H1 (cell line): ENCODE results near the gene PAX4. TPM values are rescaled to one million over a fixed set of nuclear protein-coding genes. Genes with fewer than 3 reads are reported as not detected.

Experiments
- CTCF ChIA-PET: fragments of 300-600 bp; sonication (Branson Sonifier 250); formaldehyde crosslinking; loops from one replicate; lab custom pipeline; 2021; ENCODE audit not compliant: partially characterized antibody; lab: Charles Lee
- POLR2A ChIA-PET: fragments of 300-600 bp; sonication (Branson Sonifier 250); formaldehyde crosslinking; loops from one replicate; lab custom pipeline; 2021; ENCODE audit warnings: inconsistent platforms; ENCODE audit not compliant: partially characterized antibody; lab: Charles Lee
- DNase-seq, 2 experiments: peaks; one replicate each; pipeline versions ENCODE4 v3.0.0 to v3.0.0-alpha.2; 2010 to 2022; ENCODE audit warnings: low spot score in 2 of 2, low read depth in 1 of 2, mixed read lengths in 1 of 2
- FAIRE-seq: peaks from 2 replicates; lab custom pipeline; 2011; peaks lifted over from hg19 to GRCh38; lab: Jason Lieb, UNC
- H2AFZ ChIP-seq: 2 replicates; pipeline ENCODE4 v1.8.1; 2012; ENCODE audit warnings: low read length, inconsistent platforms
- H2AK5ac ChIP-seq: 2 replicates; pipeline ENCODE4 v1.6.1; 2013; ENCODE audit warnings: low read depth, low read length
- H2BK120ac ChIP-seq: replicated peaks from 2 replicates; pipeline ENCODE3; 2013; ENCODE audit warnings: low read depth, low read length, inconsistent platforms
- H2BK12ac ChIP-seq: 2 replicates; pipeline ENCODE4 v1.6.1; 2013; ENCODE audit warnings: low read depth, low read length
- H2BK15ac ChIP-seq: 2 replicates; pipeline ENCODE4 v1.6.1; 2013; ENCODE audit warnings: low read length
- H2BK20ac ChIP-seq: 2 replicates; pipeline ENCODE4 v1.6.1; 2013; ENCODE audit warnings: low read length
- H2BK5ac ChIP-seq: 2 replicates; pipeline ENCODE4 v1.6.1; 2013; ENCODE audit warnings: low read depth, low read length
- H3K14ac ChIP-seq: 2 replicates; pipeline ENCODE4 v1.6.1; 2013; ENCODE audit warnings: inconsistent platforms; ENCODE audit not compliant: insufficient read length
- H3K18ac ChIP-seq: 2 replicates; pipeline ENCODE4 v1.6.1; 2013; ENCODE audit warnings: low read length; ENCODE audit errors: extremely low read depth
- H3K23ac ChIP-seq: 2 replicates; pipeline ENCODE4 v1.6.1; 2013; ENCODE audit warnings: inconsistent platforms; ENCODE audit not compliant: insufficient read length
- H3K23me2 ChIP-seq: 2 replicates; pipeline ENCODE4 v1.6.1; 2013; ENCODE audit warnings: low read depth, low read length
- H3K27ac ChIP-seq: 2 replicates; pipeline ENCODE4 v1.6.1; 2011; ENCODE audit warnings: low read depth, low read length, inconsistent platforms
- H3K27me3 ChIP-seq, 4 experiments: replicated peaks in 1 of 4; 1 replicate in 1 of 4; 2 replicates in 3 of 4; pipeline versions ENCODE4 v1.6.1 to v1.8.1; 2011 to 2013; ENCODE audit warnings: low read length in 3 of 4, mild to moderate bottlenecking in 3 of 4, inconsistent platforms in 2 of 4, mixed read lengths in 2 of 4, moderate library complexity in 1 of 4; ENCODE audit not compliant: control insufficient read depth in 3 of 4, insufficient read depth in 3 of 4; ENCODE audit errors: extremely low read depth in 1 of 4
- H3K36me3 ChIP-seq, 4 experiments: 2 replicates each; pipeline versions ENCODE4 v1.6.1 to v1.8.1; 2011 to 2013; ENCODE audit warnings: mild to moderate bottlenecking in 4 of 4, low read length in 3 of 4, moderate library complexity in 2 of 4, control low read depth in 1 of 4, inconsistent platforms in 1 of 4; ENCODE audit not compliant: insufficient read depth in 4 of 4, control insufficient read depth in 2 of 4
- H3K4ac ChIP-seq: replicated peaks from 2 replicates; pipeline ENCODE3; 2013; ENCODE audit warnings: low read length, low read depth, mixed read lengths, inconsistent platforms; ENCODE audit not compliant: insufficient read length
- H3K4me1 ChIP-seq, 4 experiments: replicated peaks in 1 of 4; 1 replicate in 1 of 4; 2 replicates in 3 of 4; pipeline versions ENCODE4 v1.6.1 to v1.8.1; 2011 to 2013; ENCODE audit warnings: low read length in 3 of 4, inconsistent platforms in 2 of 4, mixed read lengths in 1 of 4; ENCODE audit not compliant: insufficient read depth in 4 of 4, control insufficient read depth in 3 of 4
- H3K4me2 ChIP-seq, 2 experiments: 2 replicates each; pipeline versions ENCODE4 v1.6.1 to v1.8.1; 2011 to 2013; ENCODE audit warnings: low read depth in 2 of 2, low read length in 2 of 2, control low read depth in 1 of 2, inconsistent platforms in 1 of 2, mild to moderate bottlenecking in 1 of 2; ENCODE audit not compliant: insufficient read depth in 1 of 2
- H3K4me3 ChIP-seq, 4 experiments: fragments of 200-600, 300-600 bp in 1 of 4; sonication (generic), shearing (Covaris generic), sonication (Bioruptor Twin) in 1 of 4; 2 replicates each; pipeline versions ENCODE4 v1.5.1 to v1.8.1; 2011 to 2016; ENCODE audit warnings: low read length in 4 of 4, low read depth in 3 of 4, control low read depth in 2 of 4, inconsistent platforms in 2 of 4, mild to moderate bottlenecking in 2 of 4, mixed read lengths in 1 of 4, moderate library complexity in 1 of 4; ENCODE audit not compliant: insufficient read depth in 2 of 4; ENCODE audit errors: extremely low read depth in 1 of 4
- H3K56ac ChIP-seq: replicated peaks from 2 replicates; pipeline ENCODE3; 2013; ENCODE audit warnings: low read depth, mild to moderate bottlenecking, mixed read lengths, low read length, inconsistent platforms; ENCODE audit not compliant: insufficient read length
- H3K79me1 ChIP-seq: 2 replicates; pipeline ENCODE4 v1.6.1; 2013; ENCODE audit warnings: low read depth, low read length, control low read depth
- H3K79me2 ChIP-seq, 2 experiments: 2 replicates each; pipeline versions ENCODE4 v1.6.1 to v1.8.1; 2012 to 2013; ENCODE audit warnings: low read length in 2 of 2, mild to moderate bottlenecking in 2 of 2, inconsistent platforms in 1 of 2; ENCODE audit not compliant: insufficient read depth in 2 of 2, control insufficient read depth in 1 of 2
- H3K9ac ChIP-seq, 4 experiments: replicated peaks in 1 of 4; 1 replicate in 1 of 4; 2 replicates in 3 of 4; pipeline versions ENCODE4 v1.6.1 to v1.8.1; 2011 to 2013; ENCODE audit warnings: low read depth in 3 of 4, low read length in 3 of 4, control low read depth in 2 of 4, mild to moderate bottlenecking in 2 of 4, moderate library complexity in 2 of 4, inconsistent platforms in 1 of 4; ENCODE audit errors: extremely low read depth in 1 of 4
- H3K9me3 ChIP-seq, 2 experiments: 2 replicates each; pipeline versions ENCODE4 v1.6.1 to v1.8.1; 2012 to 2013; ENCODE audit warnings: mild to moderate bottlenecking in 2 of 2, moderate library complexity in 2 of 2, control low read depth in 1 of 2, inconsistent platforms in 1 of 2, low read depth in 1 of 2, low read length in 1 of 2, mixed read lengths in 1 of 2; ENCODE audit not compliant: insufficient read depth in 2 of 2
- H4K20me1 ChIP-seq, 2 experiments: replicated peaks in 1 of 2; 2 replicates each; pipeline versions ENCODE3 to v1.8.1; 2011 to 2013; ENCODE audit warnings: inconsistent platforms in 2 of 2, low read length in 2 of 2, mild to moderate bottlenecking in 1 of 2; ENCODE audit not compliant: insufficient read depth in 2 of 2, control insufficient read depth in 1 of 2
- H4K5ac ChIP-seq: 2 replicates; pipeline ENCODE4 v1.6.1; 2013; ENCODE audit warnings: low read length, low read depth, mixed read lengths, inconsistent platforms; ENCODE audit not compliant: insufficient read length
- H4K8ac ChIP-seq: 2 replicates; pipeline ENCODE4 v1.8.0; 2013; ENCODE audit warnings: mild to moderate bottlenecking, moderate library complexity, low read length, inconsistent platforms; ENCODE audit not compliant: insufficient read depth; ENCODE audit errors: extremely low read depth
- H4K91ac ChIP-seq: replicated peaks from 2 replicates; pipeline ENCODE3; 2013; ENCODE audit warnings: low read length, mixed read lengths, inconsistent platforms; ENCODE audit not compliant: insufficient read length
- BCL11A ChIP-seq, 2 experiments: IDR thresholded peaks; one replicate each; pipeline ENCODE4 v1.6.1; 2011; ENCODE audit warnings: low read depth in 2 of 2, low read length in 2 of 2, mild to moderate bottlenecking in 2 of 2
- GTF2F1 ChIP-seq: IDR thresholded peaks from 2 replicates; pipeline ENCODE4 v1.6.1; 2012; ENCODE audit warnings: low read depth, low read length, improper control_type of control experiment, borderline replicate concordance
- WGBS, 2 experiments: shearing (Covaris generic) in 1 of 2; methylation state at CpG; one replicate each; pipeline versions ENCODE4 v1.1.6 to v1.1.7; 2013 to 2015; ENCODE audit warnings: low lambda C conversion rate in 2 of 2, mixed read lengths in 2 of 2, inconsistent platforms in 1 of 2, low coverage in 1 of 2, missing lambda C conversion rate in 1 of 2; ENCODE audit not compliant: insufficient replicate concordance in 2 of 2, insufficient coverage in 1 of 2, insufficient read length in 1 of 2; ENCODE audit errors: extremely low coverage in 1 of 2, missing lambda C conversion rate in 1 of 2; 5-methylcytosine and 5-hydroxymethylcytosine counted together
- polyA plus RNA-seq, 7 experiments: library from polyadenylated mRNA; depleted of rRNA in 3 of 7; stranded (reverse) in 5 of 7; unstranded in 2 of 7; fragments of >200 nt in 5 of 7; fragments of 200-250 nt in 2 of 7; gene quantifications; 1 replicate in 5 of 7; 2 replicates in 1 of 7; 4 replicates in 1 of 7; pipeline versions ENCODE4 v1.2.1 to v1.2.3, GENCODE V29; 2011 to 2013; ENCODE audit warnings: missing spikeins in 2 of 7, mixed read lengths in 2 of 7
- total RNA-seq: library from RNA; stranded (reverse); fragmentation: NEBNext Ultra II Directional; extraction: Animal tissue kit (Norgen Biotek cat#: 25700); gene quantifications from 2 replicates; pipeline ENCODE4 v1.2.1, GENCODE V29; 2021

The PAX4 gene
- total and polyA plus RNA-seq, 2 of the 8 experiments (the other 6 are each of a cell fraction or from before 2014, with no cell fraction given), result 0.20 TPM; not detected in 1

DNA sequence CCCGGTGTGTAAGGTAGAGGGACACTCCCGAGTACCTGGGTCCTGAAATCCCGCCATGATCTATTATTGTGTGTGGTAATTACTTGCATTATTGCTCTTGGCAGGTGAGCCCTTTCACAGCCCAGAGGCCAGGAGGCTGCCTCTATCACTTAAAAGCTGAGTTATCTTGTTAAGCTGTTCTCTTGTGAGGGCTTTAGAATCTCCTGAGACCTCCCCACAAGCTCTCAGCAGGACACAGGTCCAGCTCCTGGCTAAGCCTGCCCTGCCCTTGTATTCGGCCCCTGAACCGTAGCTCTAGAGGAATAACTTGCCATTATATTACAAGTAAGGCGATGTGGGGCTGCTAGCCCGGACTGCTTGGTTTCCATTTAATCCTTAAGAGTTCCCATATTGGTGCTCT is 48.0 kb upstream of the PAX4 start:
- Histone ChIP-seq H3K56ac (no peak overlapping the region), H3K27me3 (no peaks in the 10 kb centered on the region), H4K91ac (no peak overlapping the region), H4K5ac (no peak overlapping the region), H3K23me2 (no peaks in the 10 kb centered on the region), H3K4me1 (peaks cover 0 to 15% (median 8%) of the 10 kb centered on the region in 4 experiments; a peak in 5 of 7 replicates), H4K20me1 (peaks cover 20% of the 10 kb centered on the region in 2 experiments), H3K79me2 (peaks cover 22 to 94% of the 10 kb centered on the region in 2 experiments), H2BK20ac (no peak overlapping the region), H3K14ac (no peak overlapping the region), H2AK5ac (no peak overlapping the region), H3K4ac (no peak overlapping the region), H3K9me3 (no peaks in the 10 kb centered on the region), H4K8ac (no peak overlapping the region), H3K79me1 (peaks cover 4% of the 10 kb centered on the region; the same call in 1 of the 2 replicates), H3K18ac (no peak overlapping the region), H2BK12ac (no peak overlapping the region), H3K36me3 (no peaks in the 10 kb centered on the region), H3K4me3 (peak overlapping the region in 1 of 4 experiments; percentile 40; a peak in 1 of 8 replicates), H2AFZ (no peak overlapping the region), H3K27ac (no peak overlapping the region), H3K4me2 (peak overlapping the region; percentile 4 to 52; a peak in 3 of 4 replicates), H2BK15ac (no peak overlapping the region), H3K9ac (no peak overlapping the region), H2BK5ac (no peak overlapping the region), H3K23ac (no peak overlapping the region), H2BK120ac (no peak overlapping the region)
- peak; percentile 24 for FAIRE-seq
- WGBS, 2 experiments, result 11% methylated on average over 7 of the region's 7 CpGs; no CpG with 5 or more reads in 1 of the 2 experiments
- POLR2A ChIA-PET, result interaction anchor here (1.5 to 1.8 kb wide), 3 partner anchors 13 to 18 kb away, joined by 5 to 12 read pairs (median 7); partner anchors contain the start of gene SND1
- CTCF ChIA-PET, result interaction anchor here (0.5 to 1.5 kb wide), 10 partner anchors 9 to 346 kb away, joined by 3 to 6 read pairs (median 4); no protein-coding TSS in a partner anchor
- peak; percentile 62 to 73 for DNase-seq
- TF ChIP-seq BCL11A (IDR thresholded peaks at IDR 0.05; ENCODE audit: low read depth in 2 of 2, low read length in 2 of 2), result peak in 1 of 2 experiments; percentile 5
- TF ChIP-seq GTF2F1, result no peak
